Body of pancreas (tissue), 4 donors: ENCODE results near the gene GRSF1.

ENCODE experiments used
- CTCF ChIP-seq, 7 experiments: fragments of 450-650 bp in 4 of 7; fragments of 200-600 bp in 3 of 7; sonication (generic) in 3 of 7; IDR thresholded peaks; one replicate each; pipeline ENCODE4 v1.5.1; 2016 to 2019; ENCODE audit warnings: antibody characterized with exemption in 7 of 7
- POLR2A ChIP-seq, 3 donors: fragments of 450-650 bp; IDR thresholded peaks; one replicate each; pipeline ENCODE4 v1.6.1; 2016; ENCODE audit warnings: antibody characterized with exemption in 3 of 3, mild to moderate bottlenecking in 2 of 3

DNA sequence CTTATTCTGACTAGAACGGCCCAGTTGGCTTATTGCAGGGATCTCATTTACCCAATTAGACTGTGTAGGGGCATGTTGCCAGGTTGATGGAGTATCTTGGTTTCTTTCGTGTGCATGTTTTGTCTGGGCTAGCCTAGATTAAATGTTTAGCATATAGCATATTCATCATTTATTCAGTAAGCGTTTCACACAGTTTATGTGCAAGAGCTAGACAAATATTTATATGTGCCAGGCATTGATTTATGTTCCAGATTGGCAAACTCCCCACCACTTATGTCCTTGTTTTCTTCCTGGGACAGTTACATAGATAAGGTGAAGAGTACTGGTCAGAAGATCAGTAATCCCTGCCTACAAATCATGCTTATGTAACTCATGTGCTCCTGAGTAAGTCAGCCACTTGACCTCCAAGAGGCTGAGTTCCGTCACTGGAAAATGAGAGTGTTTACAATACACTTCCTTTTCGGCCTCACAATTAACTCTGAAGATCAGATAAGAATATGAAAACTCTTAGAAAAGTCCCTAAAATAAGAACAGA lies 60.7 kb downstream of the GRSF1 start:
- TF ChIP-seq CTCF (IDR thresholded peaks at IDR 0.05) (no peak), POLR2A (IDR thresholded peaks at IDR 0.05) (no peak)
